ENCODE data around the gene RPP21.

- TF ChIP-seq CTCF (IDR thresholded peaks at IDR 0.05): no peak
- TF ChIP-seq POLR2A (IDR thresholded peaks at IDR 0.05): no peak
Measured at GRCh38 chr6:30325150-30325872, 19.6 kb upstream of the RPP21 start.

Data from adrenal gland (tissue), 5 donors.